Measurements from ENCODE around the gene SLAMF6.

The SLAMF6 gene

DNA sequence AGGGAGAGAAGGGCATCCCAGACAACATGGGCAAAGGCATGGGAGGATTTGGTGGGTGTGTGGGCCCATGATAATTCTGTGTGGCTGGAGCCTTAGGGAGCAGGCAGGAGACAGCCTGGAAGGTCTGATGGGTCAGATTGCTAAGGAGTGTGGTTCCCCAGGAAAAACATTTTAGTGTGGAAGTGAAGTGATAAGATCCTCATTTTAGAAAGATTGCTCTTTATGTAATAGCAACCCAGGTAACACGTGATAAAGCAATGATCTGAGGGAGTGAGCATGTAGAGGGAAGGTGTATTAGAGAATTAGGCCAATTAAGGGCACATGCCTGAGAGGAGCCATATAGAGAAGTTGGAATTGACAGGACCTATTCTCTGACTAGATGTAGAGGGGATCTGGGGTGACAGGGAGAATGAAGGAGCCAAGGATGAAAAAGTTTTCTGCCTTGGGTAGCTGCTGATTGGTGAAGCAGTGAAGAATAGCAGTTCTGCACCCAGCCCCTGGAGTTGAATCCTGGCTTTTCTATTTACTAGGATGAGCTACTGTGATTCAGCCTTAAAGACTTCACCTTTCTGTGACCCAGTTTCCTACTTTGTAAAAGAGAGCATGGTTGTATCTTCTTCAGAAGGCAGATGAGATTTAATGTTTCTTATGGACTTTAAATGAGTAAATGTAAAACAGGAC lies 18.7 kb upstream of the SLAMF6 start:
- Histone ChIP-seq H2AFZ (ENCODE audit: low read length) (0 out of 2 replicates have a peak overlapping the region, but pooled peaks have one; percentile 0), H3F3A (ENCODE audit: insufficient read depth, low read length) (peaks cover 14% of the 10 kb centered on the region), H3K36me3 (replicated peaks; ENCODE audit: insufficient read depth, low read length) (no peaks in the 10 kb centered on the region), H3K9me3 (replicated peaks; ENCODE audit: insufficient read depth, low read length) (no peaks in the 10 kb centered on the region), H3K27me3 (replicated peaks; ENCODE audit: insufficient read depth, low read length) (no peaks in the 10 kb centered on the region), H3K9ac (ENCODE audit: low read length) (no peak overlapping the region), H3K4me3 (ENCODE audit: low read length) (no peak overlapping the region), H3K27ac (ENCODE audit: low read length) (no peak overlapping the region), H3K4me1 (ENCODE audit: low read length) (peaks cover 26% of the 10 kb centered on the region), H4K20me1 (ENCODE audit: insufficient read depth, low read length) (no peaks in the 10 kb centered on the region), H3K9me2 (replicated peaks; ENCODE audit: insufficient read depth, low read length) (no peaks in the 10 kb centered on the region), H3K79me2 (ENCODE audit: low read length) (no peaks in the 10 kb centered on the region), H3K4me2 (ENCODE audit: low read depth, low read length) (no peak overlapping the region)
- TF ChIP-seq EZH2 (optimal IDR thresholded peaks at IDR 0.05; ENCODE audit: low read depth, low read length), result no peak
- TF ChIP-seq, protein P1, sequence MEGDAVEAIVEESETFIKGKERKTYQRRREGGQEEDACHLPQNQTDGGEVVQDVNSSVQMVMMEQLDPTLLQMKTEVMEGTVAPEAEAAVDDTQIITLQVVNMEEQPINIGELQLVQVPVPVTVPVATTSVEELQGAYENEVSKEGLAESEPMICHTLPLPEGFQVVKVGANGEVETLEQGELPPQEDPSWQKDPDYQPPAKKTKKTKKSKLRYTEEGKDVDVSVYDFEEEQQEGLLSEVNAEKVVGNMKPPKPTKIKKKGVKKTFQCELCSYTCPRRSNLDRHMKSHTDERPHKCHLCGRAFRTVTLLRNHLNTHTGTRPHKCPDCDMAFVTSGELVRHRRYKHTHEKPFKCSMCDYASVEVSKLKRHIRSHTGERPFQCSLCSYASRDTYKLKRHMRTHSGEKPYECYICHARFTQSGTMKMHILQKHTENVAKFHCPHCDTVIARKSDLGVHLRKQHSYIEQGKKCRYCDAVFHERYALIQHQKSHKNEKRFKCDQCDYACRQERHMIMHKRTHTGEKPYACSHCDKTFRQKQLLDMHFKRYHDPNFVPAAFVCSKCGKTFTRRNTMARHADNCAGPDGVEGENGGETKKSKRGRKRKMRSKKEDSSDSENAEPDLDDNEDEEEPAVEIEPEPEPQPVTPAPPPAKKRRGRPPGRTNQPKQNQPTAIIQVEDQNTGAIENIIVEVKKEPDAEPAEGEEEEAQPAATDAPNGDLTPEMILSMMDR (IDR thresholded peaks at IDR 0.05; ENCODE audit: low read length), result no peak
- DNase-seq, result no peak

DNA sequence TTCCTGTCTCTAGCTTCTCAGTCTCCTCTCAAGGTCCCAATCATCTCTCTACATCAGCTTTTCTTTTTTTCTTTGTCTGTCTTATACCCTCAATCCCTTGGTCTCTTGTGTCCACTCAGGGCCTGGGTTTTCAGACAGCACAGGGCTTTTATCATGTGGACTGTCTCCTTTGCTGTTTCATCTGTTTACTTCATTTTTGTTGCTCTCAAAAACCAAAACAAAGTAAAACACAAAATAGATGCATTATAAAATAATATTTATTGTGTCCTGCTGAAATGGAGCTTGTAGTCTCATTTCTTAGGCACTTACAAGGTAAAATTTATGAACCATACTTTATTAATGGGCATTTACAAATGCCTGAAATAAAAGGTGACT lies 17.8 kb upstream of the SLAMF6 start:
- H2AFZ ChIP-seq (ENCODE audit: low read length), result peak overlapping the region; percentile 58
- H3F3A ChIP-seq (ENCODE audit: insufficient read depth, low read length), result peaks cover 14% of the 10 kb centered on the region
- no peaks in the 10 kb centered on the region for H3K9me3 ChIP-seq (replicated peaks; ENCODE audit: insufficient read depth, low read length)
- H3K9ac ChIP-seq (ENCODE audit: low read length), result peak overlapping the region; percentile 26; the same call in 1 of the 2 replicates
- peak overlapping the region; percentile 71 for H3K27ac ChIP-seq (ENCODE audit: low read length)
- H3K4me2 ChIP-seq (ENCODE audit: low read depth, low read length), result peak overlapping the region; percentile 64
- H3K4me3 ChIP-seq (ENCODE audit: low read length), result peak overlapping the region; percentile 11; the same call in 1 of the 2 replicates
- DNase-seq, result no peak
- no peaks in the 10 kb centered on the region for H3K36me3 ChIP-seq (replicated peaks; ENCODE audit: insufficient read depth, low read length)
- H3K4me1 ChIP-seq (ENCODE audit: low read length), result peaks cover 26% of the 10 kb centered on the region
- H3K9me2 ChIP-seq (replicated peaks; ENCODE audit: insufficient read depth, low read length), result no peaks in the 10 kb centered on the region
- H4K20me1 ChIP-seq (ENCODE audit: insufficient read depth, low read length), result no peaks in the 10 kb centered on the region
- no peaks in the 10 kb centered on the region for H3K27me3 ChIP-seq (replicated peaks; ENCODE audit: insufficient read depth, low read length)
- TF ChIP-seq EZH2 (optimal IDR thresholded peaks at IDR 0.05; ENCODE audit: low read depth, low read length) (no peak), EZH2phosphoT487 (IDR thresholded peaks at IDR 0.05; ENCODE audit: low read length) (no peak)
- TF ChIP-seq, protein P1 (IDR thresholded peaks at IDR 0.05; ENCODE audit: low read length), result no peak
- no peaks in the 10 kb centered on the region for H3K79me2 ChIP-seq (ENCODE audit: low read length)

DNA sequence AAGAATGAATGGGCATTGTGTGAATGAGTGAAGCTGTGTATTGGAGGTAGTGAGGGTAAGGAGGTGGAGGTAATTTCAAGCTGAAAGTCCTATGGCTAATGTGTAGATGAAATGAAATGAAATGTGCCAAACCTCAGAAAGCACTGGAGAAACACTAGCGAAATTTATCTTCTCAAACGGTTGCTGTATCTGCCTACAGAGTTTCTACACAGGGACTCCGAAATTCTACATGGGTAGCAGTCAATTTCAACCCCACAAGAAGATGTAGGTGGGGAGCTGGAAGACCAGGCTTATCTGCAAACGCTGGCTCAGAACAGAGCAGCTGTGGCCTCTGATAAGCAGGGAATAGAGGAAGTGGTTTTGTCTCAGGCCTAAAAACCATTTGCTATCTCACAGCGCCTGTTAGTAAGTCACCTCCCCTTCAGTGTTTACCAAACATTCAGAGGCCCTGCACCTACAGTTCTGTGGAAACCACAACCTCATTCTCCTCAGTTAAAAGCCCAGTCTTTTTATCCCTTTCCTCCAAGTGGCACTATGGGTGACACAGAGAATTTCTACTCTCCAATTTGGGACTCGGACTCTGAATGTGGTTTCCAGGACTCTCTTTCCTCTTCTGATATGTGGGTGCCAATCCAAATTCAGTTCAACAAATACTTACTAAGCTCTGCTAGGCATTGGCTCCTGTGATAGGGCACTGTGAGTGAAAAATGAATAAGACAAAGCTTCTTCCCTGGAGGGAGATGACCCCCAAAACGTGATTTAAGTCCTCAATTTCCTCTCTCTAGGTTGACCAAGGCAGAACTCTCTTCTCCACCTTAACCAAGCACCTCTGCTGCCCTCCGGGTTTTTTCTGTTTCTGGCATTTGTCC lies 17.2 kb upstream of the SLAMF6 start:
- H3K9me2 ChIP-seq (replicated peaks; ENCODE audit: insufficient read depth, low read length), result no peaks in the 10 kb centered on the region
- H2AFZ ChIP-seq (ENCODE audit: low read length), result peak overlapping the region; percentile 58
- peaks cover 26% of the 10 kb centered on the region for H3K4me1 ChIP-seq (ENCODE audit: low read length)
- peak overlapping the region; percentile 71 for H3K27ac ChIP-seq (ENCODE audit: low read length)
- H3K9ac ChIP-seq (ENCODE audit: low read length), result peak overlapping the region; percentile 26; the same call in 1 of the 2 replicates
- peaks cover 14% of the 10 kb centered on the region for H3F3A ChIP-seq (ENCODE audit: insufficient read depth, low read length)
- DNase-seq, result peak; percentile 94
- TF ChIP-seq EZH2 (optimal IDR thresholded peaks at IDR 0.05; ENCODE audit: low read depth, low read length) (no peak), EZH2phosphoT487 (IDR thresholded peaks at IDR 0.05; ENCODE audit: low read length) (no peak)
- TF ChIP-seq, protein P1 (IDR thresholded peaks at IDR 0.05; ENCODE audit: low read length), result no peak
- H3K27me3 ChIP-seq (replicated peaks; ENCODE audit: insufficient read depth, low read length), result no peaks in the 10 kb centered on the region
- no peaks in the 10 kb centered on the region for H3K9me3 ChIP-seq (replicated peaks; ENCODE audit: insufficient read depth, low read length)
- no peaks in the 10 kb centered on the region for H3K36me3 ChIP-seq (replicated peaks; ENCODE audit: insufficient read depth, low read length)
- H3K79me2 ChIP-seq (ENCODE audit: low read length), result no peaks in the 10 kb centered on the region
- H3K4me3 ChIP-seq (ENCODE audit: low read length), result peak overlapping the region; percentile 11
- peak overlapping the region; percentile 64 for H3K4me2 ChIP-seq (ENCODE audit: low read depth, low read length)
- H4K20me1 ChIP-seq (ENCODE audit: insufficient read depth, low read length), result no peaks in the 10 kb centered on the region
